ENCODE data around the gene CLTCL1. TPM values are rescaled to one million over a fixed set of nuclear protein-coding genes. Genes with fewer than 3 reads are reported as not detected.
A peak's percentile ranks its signal among the peaks of the same experiment; 100 is the strongest.

The CLTCL1 gene
- total and polyA plus RNA-seq, 9 of the 15 experiments (the other 6 are each of a cell fraction or from before 2014, with no cell fraction given) = 1.1 to 11.7 (median 5.0) TPM

GRCh38 chr22:19307872-19308271 is 16.4 kb upstream of the CLTCL1 start:
- Histone ChIP-seq H3K4me3 (no peak overlapping the region), H3K27me3 (ENCODE audit: control insufficient read depth in 2 of 2, insufficient read depth in 2 of 2, low read length in 2 of 2) (peaks cover 12 to 13% of the 10 kb centered on the region in 2 experiments; a peak in 4 of 5 replicates), H4K20me1 (replicated peaks; ENCODE audit: control insufficient read depth, insufficient read depth, low read length) (no peaks in the 10 kb centered on the region), H3K79me2 (ENCODE audit: control insufficient read depth, insufficient read depth, low read length) (no peaks in the 10 kb centered on the region), H3K9me3 (replicated peaks; ENCODE audit: control insufficient read depth, insufficient read depth, low read depth, low read length) (no peaks in the 10 kb centered on the region), H3K36me3 (ENCODE audit: control insufficient read depth, insufficient read depth, low read length) (no peaks in the 10 kb centered on the region), H3K9ac (ENCODE audit: insufficient read depth in 1 of 2, low read depth in 2 of 2, low read length in 2 of 2) (no peak overlapping the region), H3K9me1 (ENCODE audit: control insufficient read depth, insufficient read depth, low read length) (no peaks in the 10 kb centered on the region), H2AFZ (ENCODE audit: low read depth, low read length) (no peak overlapping the region), H3K4me2 (ENCODE audit: insufficient read depth, low read length) (no peak overlapping the region), H3K27ac (ENCODE audit: extremely low read depth, low read depth, low read length) (no peak overlapping the region), H3K4me1 (replicated peaks in 1 of 2; ENCODE audit: control insufficient read depth in 2 of 2, insufficient read depth in 2 of 2, low read length in 2 of 2) (no peaks in the 10 kb centered on the region)
- CTCF ChIA-PET (ENCODE audit: low intra/inter-chr PET ratio) = no interaction called here
- FAIRE-seq (no peak), ATAC-seq (no peak), DNase-seq (ENCODE audit: extremely low read depth in 1 of 4, low spot score in 3 of 4) (no peak)
- WGBS (ENCODE audit: insufficient coverage, low coverage, missing lambda C conversion rate) = 3% methylated on average over 2 of the region's 2 CpGs
- intact Hi-C loops (cut with micrococcal nuclease) = no loop called here
- no TSS peak for BruUV-seq (replicated peaks)
- POLR2A ChIA-PET = interaction anchor here (0.7 to 4.0 kb wide), 4 partner anchors 13 to 269 kb away, joined by 3 to 32 read pairs (median 3); no protein-coding TSS in a partner anchor
- in situ Hi-C loops (cut with MboI) = no loop called here
- TF ChIP-seq, protein P1, sequence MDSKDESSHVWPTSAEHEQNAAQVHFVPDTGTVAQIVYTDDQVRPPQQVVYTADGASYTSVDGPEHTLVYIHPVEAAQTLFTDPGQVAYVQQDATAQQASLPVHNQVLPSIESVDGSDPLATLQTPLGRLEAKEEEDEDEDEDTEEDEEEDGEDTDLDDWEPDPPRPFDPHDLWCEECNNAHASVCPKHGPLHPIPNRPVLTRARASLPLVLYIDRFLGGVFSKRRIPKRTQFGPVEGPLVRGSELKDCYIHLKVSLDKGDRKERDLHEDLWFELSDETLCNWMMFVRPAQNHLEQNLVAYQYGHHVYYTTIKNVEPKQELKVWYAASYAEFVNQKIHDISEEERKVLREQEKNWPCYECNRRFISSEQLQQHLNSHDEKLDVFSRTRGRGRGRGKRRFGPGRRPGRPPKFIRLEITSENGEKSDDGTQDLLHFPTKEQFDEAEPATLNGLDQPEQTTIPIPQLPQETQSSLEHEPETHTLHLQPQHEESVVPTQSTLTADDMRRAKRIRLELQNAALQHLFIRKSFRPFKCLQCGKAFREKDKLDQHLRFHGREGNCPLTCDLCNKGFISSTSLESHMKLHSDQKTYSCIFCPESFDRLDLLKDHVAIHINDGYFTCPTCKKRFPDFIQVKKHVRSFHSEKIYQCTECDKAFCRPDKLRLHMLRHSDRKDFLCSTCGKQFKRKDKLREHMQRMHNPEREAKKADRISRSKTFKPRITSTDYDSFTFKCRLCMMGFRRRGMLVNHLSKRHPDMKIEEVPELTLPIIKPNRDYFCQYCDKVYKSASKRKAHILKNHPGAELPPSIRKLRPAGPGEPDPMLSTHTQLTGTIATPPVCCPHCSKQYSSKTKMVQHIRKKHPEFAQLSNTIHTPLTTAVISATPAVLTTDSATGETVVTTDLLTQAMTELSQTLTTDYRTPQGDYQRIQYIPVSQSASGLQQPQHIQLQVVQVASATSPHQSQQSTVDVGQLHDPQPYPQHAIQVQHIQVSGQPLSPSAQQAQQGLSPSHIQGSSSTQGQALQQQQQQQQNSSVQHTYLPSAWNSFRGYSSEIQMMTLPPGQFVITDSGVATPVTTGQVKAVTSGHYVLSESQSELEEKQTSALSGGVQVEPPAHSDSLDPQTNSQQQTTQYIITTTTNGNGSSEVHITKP (IDR thresholded peaks at IDR 0.05; ENCODE audit: partially characterized antibody) = no peak
- TF ChIP-seq DIDO1 (tag; IDR thresholded peaks at IDR 0.05; ENCODE audit: low read depth) (no peak), NCOR1 (IDR thresholded peaks at IDR 0.05) (no peak), ATF3 (IDR thresholded peaks at IDR 0.05) (no peak), ATF3 (CRISPR knock-in tag; conservative IDR thresholded peaks at IDR 0.05) (no peak), ILK (tag; IDR thresholded peaks at IDR 0.05; ENCODE audit: borderline replicate concordance, low read depth) (no peak), SNRNP70 (optimal IDR thresholded peaks at IDR 0.05; ENCODE audit: low read depth, low read length) (no peak), MCM5 (IDR thresholded peaks at IDR 0.05; ENCODE audit: low read depth) (0 out of 2 replicates have a peak, but pooled peaks have one; percentile 30), CSDE1 (IDR thresholded peaks at IDR 0.05) (no peak), SMARCE1 (IDR thresholded peaks at IDR 0.05) (no peak), THRAP3 (IDR thresholded peaks at IDR 0.05; ENCODE audit: borderline replicate concordance) (0 out of 2 replicates have a peak, but pooled peaks have one; percentile 23), HLTF (IDR thresholded peaks at IDR 0.05) (no peak; the same call in 1 of the 2 replicates), ARID1B (IDR thresholded peaks at IDR 0.05) (no peak), ADNP (tag; IDR thresholded peaks at IDR 0.05) (no peak), BMI1 (IDR thresholded peaks at IDR 0.05; ENCODE audit: low read length) (no peak)
- TF ChIP-seq, protein P2, sequence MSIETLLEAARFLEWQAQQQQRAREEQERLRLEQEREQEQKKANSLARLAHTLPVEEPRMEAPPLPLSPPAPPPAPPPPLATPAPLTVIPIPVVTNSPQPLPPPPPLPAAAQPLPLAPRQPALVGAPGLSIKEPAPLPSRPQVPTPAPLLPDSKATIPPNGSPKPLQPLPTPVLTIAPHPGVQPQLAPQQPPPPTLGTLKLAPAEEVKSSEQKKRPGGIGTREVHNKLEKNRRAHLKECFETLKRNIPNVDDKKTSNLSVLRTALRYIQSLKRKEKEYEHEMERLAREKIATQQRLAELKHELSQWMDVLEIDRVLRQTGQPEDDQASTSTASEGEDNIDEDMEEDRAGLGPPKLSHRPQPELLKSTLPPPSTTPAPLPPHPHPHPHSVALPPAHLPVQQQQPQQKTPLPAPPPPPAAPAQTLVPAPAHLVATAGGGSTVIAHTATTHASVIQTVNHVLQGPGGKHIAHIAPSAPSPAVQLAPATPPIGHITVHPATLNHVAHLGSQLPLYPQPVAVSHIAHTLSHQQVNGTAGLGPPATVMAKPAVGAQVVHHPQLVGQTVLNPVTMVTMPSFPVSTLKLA (conservative IDR thresholded peaks at IDR 0.05) = no peak
- TF ChIP-seq, protein P3, sequence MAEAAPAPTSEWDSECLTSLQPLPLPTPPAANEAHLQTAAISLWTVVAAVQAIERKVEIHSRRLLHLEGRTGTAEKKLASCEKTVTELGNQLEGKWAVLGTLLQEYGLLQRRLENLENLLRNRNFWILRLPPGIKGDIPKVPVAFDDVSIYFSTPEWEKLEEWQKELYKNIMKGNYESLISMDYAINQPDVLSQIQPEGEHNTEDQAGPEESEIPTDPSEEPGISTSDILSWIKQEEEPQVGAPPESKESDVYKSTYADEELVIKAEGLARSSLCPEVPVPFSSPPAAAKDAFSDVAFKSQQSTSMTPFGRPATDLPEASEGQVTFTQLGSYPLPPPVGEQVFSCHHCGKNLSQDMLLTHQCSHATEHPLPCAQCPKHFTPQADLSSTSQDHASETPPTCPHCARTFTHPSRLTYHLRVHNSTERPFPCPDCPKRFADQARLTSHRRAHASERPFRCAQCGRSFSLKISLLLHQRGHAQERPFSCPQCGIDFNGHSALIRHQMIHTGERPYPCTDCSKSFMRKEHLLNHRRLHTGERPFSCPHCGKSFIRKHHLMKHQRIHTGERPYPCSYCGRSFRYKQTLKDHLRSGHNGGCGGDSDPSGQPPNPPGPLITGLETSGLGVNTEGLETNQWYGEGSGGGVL (CRISPR knock-in tag; IDR thresholded peaks at IDR 0.05) = no peak
